ENCODE data around the gene UBE2H. TPM values are rescaled to one million over a fixed set of nuclear protein-coding genes. Genes with fewer than 3 reads are reported as not detected.

The UBE2H gene
- total RNA-seq, 2 donors from 2014 or later = 72.6 to 81.8 TPM

DNA sequence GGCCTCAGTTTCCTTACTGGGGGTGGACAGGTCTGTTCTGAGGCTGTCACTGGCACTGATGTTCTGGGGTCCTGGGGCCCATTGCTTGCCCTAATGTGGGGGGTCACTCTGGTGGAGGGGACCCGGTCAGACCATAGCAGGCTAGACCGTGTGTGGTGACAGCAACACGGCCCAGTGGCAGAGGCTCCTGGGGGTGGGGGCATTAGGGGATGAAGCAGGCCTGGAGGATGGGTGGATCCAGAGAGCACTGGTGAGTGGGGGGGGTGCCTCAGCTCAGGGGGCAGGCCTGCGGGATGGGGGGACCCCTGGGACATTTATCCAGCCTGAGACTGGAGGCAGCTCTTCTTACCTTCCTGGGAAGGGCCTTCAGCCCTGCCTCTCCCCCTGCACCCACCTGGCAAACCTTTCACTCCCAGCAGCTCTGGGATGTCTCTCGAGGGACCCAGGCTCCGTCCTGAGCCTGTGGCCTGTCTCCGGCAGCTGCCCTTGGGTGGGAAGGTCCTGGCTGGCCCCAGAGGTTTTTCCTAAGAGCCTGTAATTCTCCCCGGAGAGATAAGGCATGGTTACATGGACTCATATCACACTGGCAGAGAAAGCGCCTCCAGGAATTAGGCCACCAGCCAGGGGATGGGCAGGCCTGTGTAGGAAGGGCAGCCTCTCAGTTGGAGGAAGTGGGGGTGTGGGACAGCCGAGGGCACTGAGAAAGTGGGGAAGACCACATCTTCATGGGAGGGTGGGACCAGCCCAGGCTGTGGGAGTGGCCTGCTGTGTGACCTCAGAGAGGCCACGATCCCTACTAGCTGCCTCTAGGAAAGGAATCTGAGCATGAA is 147.7 kb downstream of the UBE2H start:
- Histone ChIP-seq H3K27me3 (no peaks in the 10 kb centered on the region), H3K27ac (no peak overlapping the region), H3K9me3 (no peaks in the 10 kb centered on the region), H3K4me1 (no peaks in the 10 kb centered on the region), H3K36me3 (no peaks in the 10 kb centered on the region), H3K4me3 (no peak overlapping the region)
- DNase-seq (ENCODE audit: low spot score) = no peak
- TF ChIP-seq, protein P1, sequence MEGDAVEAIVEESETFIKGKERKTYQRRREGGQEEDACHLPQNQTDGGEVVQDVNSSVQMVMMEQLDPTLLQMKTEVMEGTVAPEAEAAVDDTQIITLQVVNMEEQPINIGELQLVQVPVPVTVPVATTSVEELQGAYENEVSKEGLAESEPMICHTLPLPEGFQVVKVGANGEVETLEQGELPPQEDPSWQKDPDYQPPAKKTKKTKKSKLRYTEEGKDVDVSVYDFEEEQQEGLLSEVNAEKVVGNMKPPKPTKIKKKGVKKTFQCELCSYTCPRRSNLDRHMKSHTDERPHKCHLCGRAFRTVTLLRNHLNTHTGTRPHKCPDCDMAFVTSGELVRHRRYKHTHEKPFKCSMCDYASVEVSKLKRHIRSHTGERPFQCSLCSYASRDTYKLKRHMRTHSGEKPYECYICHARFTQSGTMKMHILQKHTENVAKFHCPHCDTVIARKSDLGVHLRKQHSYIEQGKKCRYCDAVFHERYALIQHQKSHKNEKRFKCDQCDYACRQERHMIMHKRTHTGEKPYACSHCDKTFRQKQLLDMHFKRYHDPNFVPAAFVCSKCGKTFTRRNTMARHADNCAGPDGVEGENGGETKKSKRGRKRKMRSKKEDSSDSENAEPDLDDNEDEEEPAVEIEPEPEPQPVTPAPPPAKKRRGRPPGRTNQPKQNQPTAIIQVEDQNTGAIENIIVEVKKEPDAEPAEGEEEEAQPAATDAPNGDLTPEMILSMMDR (IDR thresholded peaks at IDR 0.05) = no peak

DNA sequence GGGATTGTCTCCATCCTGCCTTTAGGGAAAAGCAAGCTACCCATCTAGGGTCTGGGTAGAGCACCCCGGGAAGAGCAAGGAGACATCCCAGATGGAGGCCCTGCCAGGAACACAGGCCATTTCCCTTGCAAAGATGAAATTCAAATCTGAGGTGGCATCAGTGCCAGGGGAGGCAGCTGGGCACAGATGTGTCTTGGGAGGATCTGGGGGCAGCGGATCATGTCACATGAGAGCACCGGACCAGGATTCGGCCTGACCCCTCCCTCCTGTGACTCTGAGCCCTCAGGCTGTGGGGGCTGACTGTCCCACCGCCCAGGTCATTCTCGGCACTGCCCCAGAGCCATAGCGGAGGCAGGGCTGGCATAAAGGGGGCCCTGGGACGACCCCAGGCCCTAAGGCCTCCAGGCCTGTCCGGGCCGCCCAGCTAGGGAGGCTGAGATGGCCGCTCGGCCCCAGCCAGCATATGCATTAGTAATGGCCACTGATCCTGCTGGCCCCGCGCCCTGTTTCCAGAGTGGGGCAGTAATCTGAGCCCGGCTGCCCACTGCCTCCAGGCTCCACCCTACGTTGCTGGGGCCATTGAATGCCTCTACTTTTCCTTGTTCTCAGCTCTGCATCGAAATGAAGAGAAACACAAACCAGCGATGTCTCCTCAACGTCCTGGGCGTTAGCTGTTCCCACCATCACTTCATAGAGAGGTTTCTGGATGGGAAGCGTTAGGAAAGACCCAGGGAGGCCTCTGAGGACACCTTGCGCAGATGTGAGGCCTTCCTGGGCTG is 148.5 kb downstream of the UBE2H start:
- H3K27me3 ChIP-seq = no peaks in the 10 kb centered on the region
- DNase-seq (ENCODE audit: low spot score) = no peak
- TF ChIP-seq, protein P1 (IDR thresholded peaks at IDR 0.05) = no peak
- no peak overlapping the region for H3K4me3 ChIP-seq
- no peak overlapping the region for H3K27ac ChIP-seq
- H3K36me3 ChIP-seq = no peaks in the 10 kb centered on the region
- H3K4me1 ChIP-seq = no peaks in the 10 kb centered on the region
- H3K9me3 ChIP-seq = no peaks in the 10 kb centered on the region

DNA sequence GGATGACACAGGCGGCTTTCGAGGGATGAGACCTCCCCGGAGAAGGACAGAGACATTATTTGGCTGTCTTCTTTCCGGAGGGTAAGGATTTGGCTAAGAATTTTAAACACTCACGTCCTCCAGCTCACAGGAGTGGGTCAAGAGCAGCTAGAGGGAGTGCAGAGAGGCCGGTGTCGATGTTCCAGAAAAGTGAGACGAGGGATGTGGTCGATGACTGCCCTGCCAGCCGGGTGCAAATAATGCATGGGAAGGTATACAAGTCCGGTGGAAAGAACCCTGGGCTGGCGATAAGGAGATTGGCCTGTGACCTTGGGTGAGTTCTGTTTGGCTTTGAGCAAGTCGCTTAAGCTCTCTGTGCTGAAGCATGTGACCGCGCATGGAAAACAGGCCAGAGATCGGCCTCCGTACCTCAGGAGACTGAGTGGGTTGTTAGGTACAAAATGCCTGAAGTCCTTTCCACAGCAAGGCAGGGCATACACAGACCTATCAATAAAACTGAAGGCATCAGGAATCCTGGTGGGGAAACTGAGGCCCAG is 149.1 kb downstream of the UBE2H start:
- no peaks in the 10 kb centered on the region for H3K36me3 ChIP-seq
- no peaks in the 10 kb centered on the region for H3K4me1 ChIP-seq
- H3K9me3 ChIP-seq = no peaks in the 10 kb centered on the region
- DNase-seq (ENCODE audit: low spot score) = no peak
- no peaks in the 10 kb centered on the region for H3K27me3 ChIP-seq
- H3K27ac ChIP-seq = no peak overlapping the region
- H3K4me3 ChIP-seq = no peak overlapping the region
- TF ChIP-seq, protein P1 (IDR thresholded peaks at IDR 0.05) = no peak

DNA sequence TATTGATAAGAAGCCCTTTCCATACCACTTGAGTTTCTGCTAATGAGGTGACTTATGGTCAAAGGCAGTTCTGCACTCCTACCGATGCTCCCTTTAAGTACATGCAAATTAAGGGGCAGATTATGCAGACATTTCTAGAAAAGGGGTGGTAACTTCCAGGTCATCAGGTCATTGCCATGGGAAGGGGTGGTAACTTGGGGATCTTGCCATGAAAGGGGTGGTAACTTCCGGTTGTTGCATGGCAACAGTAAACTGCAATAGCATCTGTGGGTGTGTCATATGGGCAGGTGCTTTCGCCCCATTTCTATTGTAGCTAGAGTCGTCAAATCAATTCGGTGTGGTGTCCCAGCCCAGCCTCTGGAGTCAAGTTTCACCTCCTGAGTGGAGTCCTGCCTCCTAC is 150.9 kb downstream of the UBE2H start:
- DNase-seq (ENCODE audit: low spot score) = no peak
- no peak overlapping the region for H3K4me3 ChIP-seq
- H3K36me3 ChIP-seq = no peaks in the 10 kb centered on the region
- no peaks in the 10 kb centered on the region for H3K9me3 ChIP-seq
- TF ChIP-seq, protein P1 (IDR thresholded peaks at IDR 0.05) = no peak
- H3K27ac ChIP-seq = no peak overlapping the region
- no peaks in the 10 kb centered on the region for H3K27me3 ChIP-seq
- H3K4me1 ChIP-seq = no peaks in the 10 kb centered on the region

DNA sequence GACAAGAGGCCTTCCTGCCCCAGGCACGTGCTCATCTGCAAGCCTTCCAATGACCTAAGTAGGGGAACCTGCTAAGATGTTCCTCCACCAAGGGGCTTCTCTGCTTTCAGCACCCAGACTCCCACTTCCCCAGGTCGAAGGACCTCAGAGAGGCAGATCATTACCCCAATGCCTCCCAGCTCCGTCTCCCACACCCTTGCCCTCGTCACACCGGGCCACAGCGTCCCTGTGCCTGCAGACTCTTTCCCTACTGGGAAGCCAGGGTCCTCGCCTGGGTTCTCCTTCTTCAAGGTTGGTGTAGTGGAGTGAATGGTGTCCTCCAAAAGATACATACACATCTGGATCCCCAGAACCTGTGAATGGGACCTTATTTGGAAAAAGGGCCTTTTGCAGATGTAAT is 151.9 kb downstream of the UBE2H start:
- Histone ChIP-seq H3K9me3 (no peaks in the 10 kb centered on the region), H3K4me3 (no peak overlapping the region), H3K27ac (no peak overlapping the region), H3K36me3 (no peaks in the 10 kb centered on the region), H3K4me1 (no peaks in the 10 kb centered on the region), H3K27me3 (no peaks in the 10 kb centered on the region)
- no peak for DNase-seq (ENCODE audit: low spot score)
- TF ChIP-seq, protein P1 (IDR thresholded peaks at IDR 0.05) = no peak

Data from right atrium auricular region (tissue), 2 donors.